Measurements from ENCODE around the gene DNMT3A.

The DNMT3A gene

GRCh38 chr2:25197336-25198208, 144.2 kb downstream of the DNMT3A start:
- DNase-seq = no peak

- no peak for DNase-seq
These were observed 147.1 kb downstream of the DNMT3A start for GRCh38 chr2:25194576-25195122.

DNA sequence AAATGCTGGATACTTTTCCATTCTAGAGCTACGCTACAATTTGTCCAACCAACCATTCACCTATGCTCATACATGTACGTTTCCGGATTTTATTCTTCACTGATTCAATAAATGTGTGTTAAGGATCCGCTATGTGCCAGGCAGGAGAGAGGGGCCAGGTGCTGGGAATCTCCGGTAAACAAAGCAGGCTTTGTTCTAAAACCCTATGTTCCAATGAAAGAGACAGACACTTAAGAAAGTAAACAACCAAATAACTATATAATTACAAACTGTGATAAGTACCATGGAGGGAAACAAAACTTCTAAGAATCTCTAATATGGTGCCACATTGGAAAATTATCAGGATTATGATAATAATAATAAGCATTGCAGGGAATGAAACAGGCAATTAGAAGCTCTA, 151.2 kb downstream of the DNMT3A start:
- DNase-seq = no peak

DNA sequence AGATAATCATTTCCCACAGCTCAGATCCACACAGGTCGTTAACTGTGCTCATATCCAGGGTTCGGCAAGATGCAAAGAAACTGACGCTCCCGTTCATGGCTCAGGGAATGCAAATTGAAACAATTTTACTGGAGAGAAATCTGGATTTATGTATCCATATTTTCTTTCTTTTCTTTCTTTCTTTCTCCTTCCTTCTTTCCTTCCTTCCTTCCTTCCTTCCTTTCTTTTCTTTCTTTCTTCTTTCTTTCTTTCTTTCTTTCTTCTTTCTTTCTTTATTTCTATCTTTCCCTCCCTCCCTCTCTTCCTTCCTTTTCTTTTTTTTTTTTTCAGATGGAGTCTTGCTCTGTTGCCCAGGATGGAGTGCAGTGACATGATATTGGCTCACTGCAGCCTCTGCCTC, 153.3 kb downstream of the DNMT3A start:
- no peak for DNase-seq

- DNase-seq = no peak
These were observed 153.9 kb downstream of the DNMT3A start for GRCh38 chr2:25187729-25188350.

GRCh38 chr2:25184254-25184653, 157.5 kb downstream of the DNMT3A start:
- DNase-seq = no peak

DNA sequence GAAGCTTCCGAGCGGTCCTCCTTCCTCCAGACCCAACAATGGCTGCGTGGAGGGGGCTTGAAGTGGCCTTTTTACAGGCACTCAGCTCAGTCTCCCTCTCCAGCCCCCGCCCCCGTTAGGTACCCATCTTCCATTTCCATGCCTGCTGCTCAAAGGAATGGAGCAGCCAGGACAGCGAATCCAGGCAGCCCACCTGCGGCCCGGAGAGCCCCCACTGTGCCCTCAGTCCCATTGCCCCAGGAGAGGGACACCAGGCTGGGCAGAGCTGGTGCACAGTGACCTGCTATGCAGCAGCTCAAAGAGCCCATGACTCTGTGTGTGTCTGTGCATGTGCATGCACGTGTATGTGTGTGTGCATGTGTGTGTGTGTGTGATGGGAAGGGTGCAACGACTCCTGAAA, 162.7 kb downstream of the DNMT3A start:
- no peak for DNase-seq

All from activated CD4-positive, alpha-beta T cell treated with anti-CD3 and anti-CD28 coated beads, Interleukin-2, amount 50 U/mL, for 48 hours (primary cell).